Hepatocyte (in vitro differentiated cells): Measurements from ENCODE around the gene ACOX2.

Source experiments
- EZH2 ChIP-seq: fragments of 200-600 bp; sonication (generic); IDR thresholded peaks from 2 replicates; pipeline ENCODE4 v1.6.1; 2016; ENCODE audit warnings: antibody characterized with exemption, mild to moderate bottlenecking, borderline replicate concordance
- TF ChIP-seq, protein P1 (sequence below): fragments of 200-600 bp; sonication (generic); IDR thresholded peaks from 2 replicates; pipeline ENCODE4 v1.5.1; 2016; ENCODE audit warnings: antibody characterized with exemption, mild to moderate bottlenecking; ENCODE audit not compliant: poor library complexity

DNA sequence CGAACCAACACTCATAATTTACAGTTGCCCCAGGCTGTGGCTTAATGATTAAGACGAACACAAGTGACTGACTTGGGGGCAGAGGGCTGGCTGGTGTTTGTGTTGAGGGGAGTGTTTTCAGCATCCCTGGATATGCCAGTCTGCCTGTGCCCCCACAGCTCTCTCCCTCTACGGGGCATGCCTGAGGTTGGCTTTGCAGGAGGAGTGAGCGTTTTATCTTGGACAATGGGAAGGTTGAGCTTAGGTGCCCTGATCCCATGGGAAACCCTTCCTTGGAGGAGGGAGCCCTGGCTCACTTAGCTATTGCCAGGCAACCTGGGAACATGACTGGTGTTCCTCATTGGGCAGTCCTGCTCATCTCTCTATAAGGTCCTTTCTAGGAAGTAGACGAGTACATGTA is 22.6 kb upstream of the ACOX2 start:
- TF ChIP-seq, protein P1, sequence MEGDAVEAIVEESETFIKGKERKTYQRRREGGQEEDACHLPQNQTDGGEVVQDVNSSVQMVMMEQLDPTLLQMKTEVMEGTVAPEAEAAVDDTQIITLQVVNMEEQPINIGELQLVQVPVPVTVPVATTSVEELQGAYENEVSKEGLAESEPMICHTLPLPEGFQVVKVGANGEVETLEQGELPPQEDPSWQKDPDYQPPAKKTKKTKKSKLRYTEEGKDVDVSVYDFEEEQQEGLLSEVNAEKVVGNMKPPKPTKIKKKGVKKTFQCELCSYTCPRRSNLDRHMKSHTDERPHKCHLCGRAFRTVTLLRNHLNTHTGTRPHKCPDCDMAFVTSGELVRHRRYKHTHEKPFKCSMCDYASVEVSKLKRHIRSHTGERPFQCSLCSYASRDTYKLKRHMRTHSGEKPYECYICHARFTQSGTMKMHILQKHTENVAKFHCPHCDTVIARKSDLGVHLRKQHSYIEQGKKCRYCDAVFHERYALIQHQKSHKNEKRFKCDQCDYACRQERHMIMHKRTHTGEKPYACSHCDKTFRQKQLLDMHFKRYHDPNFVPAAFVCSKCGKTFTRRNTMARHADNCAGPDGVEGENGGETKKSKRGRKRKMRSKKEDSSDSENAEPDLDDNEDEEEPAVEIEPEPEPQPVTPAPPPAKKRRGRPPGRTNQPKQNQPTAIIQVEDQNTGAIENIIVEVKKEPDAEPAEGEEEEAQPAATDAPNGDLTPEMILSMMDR: no peak
- no peak for TF ChIP-seq EZH2
